Glomerular visceral epithelial cell (primary cell): ENCODE data around the gene WWOX.

Experiments
- DNase-seq: peaks from one replicate; pipeline ENCODE4 v3.0.0-alpha.2; 2016; ENCODE audit errors: extremely low spot score

WWOX gene

GRCh38 chr16:78799429-78799828, 700.0 kb downstream of the WWOX start:
- DNase-seq = no peak

GRCh38 chr16:78800523-78800922, 701.1 kb downstream of the WWOX start:
- DNase-seq = no peak

- DNase-seq = no peak
Measured at GRCh38 chr16:78804058-78804735, 704.7 kb downstream of the WWOX start.

- DNase-seq = no peak
Measured at GRCh38 chr16:78805556-78805955, 706.1 kb downstream of the WWOX start.

- no peak for DNase-seq
Measured at GRCh38 chr16:78811247-78811646, 711.8 kb downstream of the WWOX start.

- DNase-seq = no peak
Measured at GRCh38 chr16:78812582-78812981, 713.1 kb downstream of the WWOX start.

GRCh38 chr16:78813661-78814311, 714.3 kb downstream of the WWOX start:
- no peak for DNase-seq

GRCh38 chr16:78815713-78816112, 716.3 kb downstream of the WWOX start:
- no peak for DNase-seq

GRCh38 chr16:78816499-78817195, 717.2 kb downstream of the WWOX start:
- DNase-seq = no peak

- no peak for DNase-seq
Measured at GRCh38 chr16:78817200-78817739, 717.8 kb downstream of the WWOX start.

GRCh38 chr16:78821335-78821734, 721.9 kb downstream of the WWOX start:
- DNase-seq = no peak

GRCh38 chr16:78822509-78822908, 723.1 kb downstream of the WWOX start:
- no peak for DNase-seq

- no peak for DNase-seq
Measured at GRCh38 chr16:78823027-78823426, 723.6 kb downstream of the WWOX start.

GRCh38 chr16:78829280-78829679, 729.8 kb downstream of the WWOX start:
- DNase-seq = no peak

- no peak for DNase-seq
Measured at GRCh38 chr16:78830599-78830998, 731.1 kb downstream of the WWOX start.

- DNase-seq = no peak
Measured at GRCh38 chr16:78832100-78832499, 732.6 kb downstream of the WWOX start.

GRCh38 chr16:78836802-78837491, 737.5 kb downstream of the WWOX start:
- DNase-seq = no peak

GRCh38 chr16:78837706-78838105, 738.3 kb downstream of the WWOX start:
- DNase-seq = no peak

GRCh38 chr16:78838276-78838675, 738.8 kb downstream of the WWOX start:
- DNase-seq = no peak

GRCh38 chr16:78842950-78843349, 743.5 kb downstream of the WWOX start:
- no peak for DNase-seq

GRCh38 chr16:78843978-78844377, 744.5 kb downstream of the WWOX start:
- DNase-seq = no peak

GRCh38 chr16:78844682-78845081, 745.2 kb downstream of the WWOX start:
- no peak for DNase-seq
